GM19193 (cell line): Measurements from ENCODE around the gene SPINK1.

ENCODE experiments used
- POLR2A ChIP-seq: IDR thresholded peaks from 4 replicates; pipeline ENCODE4 v1.6.1; 2011; ENCODE audit not compliant: insufficient read depth, insufficient read length; ENCODE audit errors: extremely low read depth

The SPINK1 gene

GRCh38 chr5:147782110-147783028 is 49.1 kb downstream of the SPINK1 start, which contains the start of gene JAKMIP2:
Gene JAKMIP2 (minus strand): TSS chr5:147782728. CDS start chr5:147671806, 110,922 bp downstream.
- TF ChIP-seq POLR2A: no peak

- no peak for TF ChIP-seq POLR2A
These were observed 50.4 kb downstream of the SPINK1 start for GRCh38 chr5:147780924-147781573.

GRCh38 chr5:147779694-147780093 is 51.8 kb downstream of the SPINK1 start:
- TF ChIP-seq POLR2A: no peak

- no peak for TF ChIP-seq POLR2A
These were observed 54.5 kb downstream of the SPINK1 start for GRCh38 chr5:147776989-147777388.
